HG03135 (cell line): ENCODE data around the gene LMNA.
"Not testable (repeated sequence)": the region's sequence is repeated elsewhere in the genome, so short reads cannot be mapped to it uniquely, and the experiment has no call there.

Experiments
- ATAC-seq: cut with Tn5 transposase; IDR thresholded peaks from one replicate; pipeline ENCODE4 v1.9.1; 2021; ENCODE audit warnings: mild to moderate bottlenecking, moderate library complexity; ENCODE audit not compliant: unreplicated experiment

The LMNA gene

GRCh38 chr1:156114101-156114918, at the start of gene LMNA:
TSS of gene LMNA (plus strand) at chr1:156114711. CDS start at chr1:156114919, 208 bp downstream.
- peak; percentile 64 for ATAC-seq

DNA sequence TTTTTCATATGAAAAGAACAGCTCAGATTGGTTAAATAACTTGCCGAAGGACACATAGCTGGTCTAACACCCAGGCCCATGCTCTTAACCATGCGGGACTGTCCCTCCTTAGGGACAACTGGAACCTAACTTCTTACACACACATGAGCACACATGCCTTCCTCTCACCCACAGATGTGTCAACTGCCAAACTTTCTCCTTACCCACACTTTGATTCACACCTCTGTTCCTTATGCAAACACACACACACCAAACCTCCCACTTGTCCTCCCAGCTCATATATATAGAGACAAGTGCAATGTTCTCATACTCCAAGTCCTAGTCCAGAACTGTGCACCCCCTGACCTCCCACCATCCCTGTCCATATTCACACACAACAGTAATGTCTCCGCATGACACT, 49.3 kb upstream of the LMNA start:
- no peak for ATAC-seq

GRCh38 chr1:156065871-156066270, 48.6 kb upstream of the LMNA start:
- ATAC-seq = no peak

GRCh38 chr1:156067262-156067661, 47.2 kb upstream of the LMNA start:
- ATAC-seq = no peak

DNA sequence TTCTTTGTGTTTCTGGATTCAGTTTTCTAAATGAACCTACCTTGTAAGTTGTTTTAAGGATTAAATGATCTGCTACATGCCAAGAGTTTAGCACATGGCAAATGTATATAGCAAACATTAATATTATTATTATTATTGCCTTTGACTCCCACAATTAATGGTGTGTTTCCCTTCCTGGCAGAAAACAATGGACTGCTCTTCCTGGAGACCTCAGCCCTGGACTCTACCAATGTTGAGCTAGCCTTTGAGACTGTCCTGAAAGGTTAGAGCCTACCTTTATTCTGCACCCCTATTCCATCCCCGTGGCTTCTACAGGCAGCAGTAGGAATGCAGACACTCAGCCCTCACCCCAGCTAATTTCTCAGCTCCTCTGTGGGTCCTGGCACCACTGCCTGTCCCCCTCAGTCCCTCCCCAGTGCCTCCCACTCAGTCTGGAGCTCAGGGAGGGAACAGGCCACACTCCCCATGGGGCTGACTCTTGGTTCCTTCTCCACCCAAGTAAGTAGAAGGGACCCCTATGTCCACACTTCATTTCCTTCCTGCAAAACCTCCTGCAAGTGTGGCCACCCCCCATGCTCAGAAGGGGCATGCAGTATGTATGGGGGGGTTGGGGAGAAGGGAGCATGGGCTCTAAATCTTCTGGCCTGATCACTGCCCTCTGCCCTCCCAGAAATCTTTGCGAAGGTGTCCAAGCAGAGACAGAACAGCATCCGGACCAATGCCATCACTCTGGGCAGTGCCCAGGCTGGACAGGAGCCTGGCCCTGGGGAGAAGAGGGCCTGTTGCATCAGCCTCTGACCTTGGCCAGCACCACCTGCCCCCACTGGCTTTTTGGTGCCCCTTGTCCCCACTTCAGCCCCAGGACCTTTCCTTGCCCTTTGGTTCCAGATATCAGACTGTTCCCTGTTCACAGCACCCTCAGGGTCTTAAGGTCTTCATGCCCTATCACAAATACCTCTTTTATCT, 44.7 kb upstream of the LMNA start:
- ATAC-seq = no peak

GRCh38 chr1:156070548-156070947, 44.0 kb upstream of the LMNA start:
- no peak for ATAC-seq

DNA sequence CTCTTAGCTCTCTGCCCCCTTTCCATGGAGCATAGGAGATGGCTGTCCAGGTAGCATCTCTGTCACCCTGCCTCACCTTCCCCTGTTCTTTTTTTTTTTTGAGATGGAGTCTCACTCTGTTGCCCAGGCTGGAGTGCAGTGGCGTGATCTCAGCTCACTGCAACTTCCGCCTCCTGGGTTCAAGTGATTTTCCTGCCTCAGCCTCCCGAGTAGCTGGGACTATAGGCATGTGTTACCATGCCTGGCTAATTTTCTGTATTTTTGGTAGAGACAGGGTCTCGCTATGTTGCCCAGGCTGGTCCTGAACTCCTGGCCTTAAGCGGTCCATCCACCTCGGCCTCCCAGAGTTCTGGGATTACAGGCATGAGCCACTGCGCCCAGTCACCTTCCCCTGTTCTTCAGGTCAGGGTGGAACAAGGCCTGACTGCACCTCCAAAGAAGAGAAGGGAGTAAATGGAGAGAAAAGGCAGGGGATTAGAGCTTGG, 43.1 kb upstream of the LMNA start:
- not testable (repeated sequence) for ATAC-seq

GRCh38 chr1:156072251-156072650, 42.3 kb upstream of the LMNA start:
- no peak for ATAC-seq

GRCh38 chr1:156073110-156073687, 41.3 kb upstream of the LMNA start:
- ATAC-seq = no peak

- ATAC-seq = no peak
Observed at GRCh38 chr1:156073740-156074139, 40.8 kb upstream of the LMNA start.

DNA sequence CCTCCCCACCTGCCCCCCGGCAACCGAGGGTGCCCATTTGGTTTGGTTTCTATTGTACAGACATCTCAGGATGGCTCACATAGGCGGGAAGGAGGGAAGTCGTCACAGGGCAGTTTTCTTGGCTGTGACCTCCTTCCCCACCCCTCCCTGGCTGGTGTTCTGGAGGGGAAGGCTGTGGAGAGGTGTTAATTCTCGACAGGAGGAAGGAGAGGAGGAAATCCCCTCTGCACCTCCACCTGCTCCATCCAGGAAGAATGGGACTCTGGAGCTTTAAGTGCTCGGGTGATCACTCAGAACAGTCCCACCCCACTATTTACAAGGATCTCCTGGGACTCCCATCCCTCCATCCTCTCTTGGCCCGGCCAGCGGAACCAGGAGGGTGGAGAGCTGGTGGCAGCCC, 39.9 kb upstream of the LMNA start:
- ATAC-seq = no peak

DNA sequence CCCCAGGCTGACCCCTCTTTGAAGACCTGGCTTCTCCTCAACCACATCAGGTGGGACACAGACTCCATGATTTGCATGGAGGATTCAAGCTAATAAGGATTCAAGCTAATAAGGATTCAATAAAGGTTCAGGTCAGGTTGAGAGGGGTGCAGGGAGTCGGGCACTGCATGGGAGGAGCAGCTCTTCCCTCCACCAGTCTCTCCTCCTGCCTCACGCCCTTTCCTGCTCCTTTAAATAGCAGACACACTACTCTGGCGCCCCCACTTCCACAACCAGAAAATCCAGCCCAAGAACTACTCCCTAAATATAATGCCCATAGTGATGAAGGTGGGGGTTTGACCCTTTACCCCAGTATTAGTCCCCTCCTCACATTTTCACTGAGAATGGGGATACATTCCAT, 39.3 kb upstream of the LMNA start:
- ATAC-seq = no peak

DNA sequence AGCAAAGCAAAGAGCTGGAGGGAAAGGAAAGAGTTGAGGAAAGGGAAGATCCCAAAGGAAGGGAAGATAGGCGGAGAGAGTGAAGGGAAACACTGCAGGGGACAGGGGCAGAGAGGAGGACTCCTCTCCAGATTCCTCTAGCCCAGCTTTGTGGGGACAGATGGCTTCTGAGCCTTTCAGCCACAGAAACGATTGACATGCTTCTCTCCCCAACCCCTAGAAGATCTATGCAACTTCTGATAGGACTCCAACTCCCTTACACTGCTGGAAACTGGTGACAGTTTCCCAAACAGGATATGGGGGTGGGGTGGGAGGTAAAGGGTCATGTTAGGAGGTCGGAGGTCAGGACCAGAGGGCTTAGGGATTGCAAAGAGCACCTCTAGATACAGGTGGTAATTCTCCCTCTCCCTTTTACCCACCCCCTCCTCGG, 38.7 kb upstream of the LMNA start:
- ATAC-seq = no peak

- ATAC-seq = no peak
Observed at GRCh38 chr1:156076609-156077429, 37.7 kb upstream of the LMNA start.

- no peak for ATAC-seq
Observed at GRCh38 chr1:156077430-156077760, 37.1 kb upstream of the LMNA start.

DNA sequence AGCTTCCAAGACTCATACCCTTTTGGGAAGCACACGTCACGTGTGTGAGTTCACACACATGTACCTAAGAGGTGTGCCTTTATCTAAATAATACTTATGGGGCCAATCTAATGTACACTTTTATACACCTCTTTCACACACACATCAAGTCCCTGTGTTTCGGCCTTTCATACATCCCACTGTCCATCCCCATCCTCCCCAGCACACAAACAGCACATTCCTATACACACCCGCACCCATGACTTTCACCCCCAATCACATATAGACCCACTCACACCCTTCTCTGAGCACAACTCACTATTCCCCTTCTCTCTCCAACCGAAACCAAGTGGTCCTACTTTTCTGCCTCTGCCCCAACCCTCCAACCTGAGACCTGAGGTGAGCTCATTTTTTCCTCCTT, 35.8 kb upstream of the LMNA start:
- ATAC-seq = no peak

DNA sequence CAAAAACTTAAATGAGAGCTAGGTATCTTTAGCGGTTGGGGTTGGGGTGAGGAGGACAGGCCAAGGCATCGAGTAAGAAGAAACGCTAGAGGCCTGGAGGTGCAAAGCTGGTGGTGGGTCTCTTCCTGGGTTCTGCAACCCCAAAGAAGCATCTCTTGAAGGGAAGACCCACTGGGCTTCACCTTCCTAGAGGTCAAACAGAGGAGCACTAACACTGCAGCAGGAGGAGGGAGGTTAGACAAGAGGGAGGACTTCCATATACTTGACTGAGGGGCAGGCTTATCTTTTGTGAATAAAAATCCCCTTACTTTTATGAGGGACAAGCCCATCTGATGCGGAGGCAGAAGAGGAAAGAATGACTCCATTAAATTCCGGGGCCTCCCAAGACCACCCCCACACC, 34.7 kb upstream of the LMNA start:
- no peak for ATAC-seq

DNA sequence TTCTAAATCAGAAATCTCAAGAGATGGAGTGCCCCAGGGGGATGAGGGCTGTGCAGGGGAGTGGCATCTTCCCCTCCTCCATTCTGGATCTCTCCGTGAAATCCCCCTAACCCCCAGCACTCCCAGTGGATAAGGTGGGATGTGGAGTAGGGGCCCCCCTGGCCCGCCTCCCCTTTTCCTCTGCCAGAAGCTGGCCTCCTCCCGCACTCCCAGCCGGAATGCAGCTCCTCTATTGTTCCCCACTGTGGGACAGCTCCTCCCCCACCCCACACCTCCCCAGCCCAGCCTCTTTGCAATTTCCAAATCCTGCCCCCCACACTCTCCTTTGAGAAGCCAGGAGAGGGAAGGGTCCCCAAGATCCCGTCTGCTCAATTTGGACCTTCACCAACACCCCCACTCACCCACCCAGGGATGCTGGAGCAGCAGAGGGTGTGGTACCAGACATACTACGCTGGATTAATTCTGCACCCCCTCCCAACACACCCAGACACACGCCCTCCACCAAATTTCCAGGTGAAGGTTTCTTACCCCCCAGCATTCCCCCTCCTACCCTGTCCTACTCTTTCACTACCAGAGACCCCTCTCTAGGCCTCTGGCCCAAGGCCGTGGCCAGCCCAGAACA, 34.2 kb upstream of the LMNA start:
- no peak for ATAC-seq

GRCh38 chr1:156080863-156081179, 33.7 kb upstream of the LMNA start:
- ATAC-seq = no peak

- ATAC-seq = no peak
Observed at GRCh38 chr1:156081180-156081916, 33.2 kb upstream of the LMNA start.
